ENCODE data around the gene TNFRSF1A. TPM values are rescaled to one million over a fixed set of nuclear protein-coding genes. Genes with fewer than 3 reads are reported as not detected.
"Not testable (repeated sequence)": the region's sequence is repeated elsewhere in the genome, so short reads cannot be mapped to it uniquely, and the experiment has no call there.

Gene TNFRSF1A
- total RNA-seq, 1 donor from 2014 or later: 155 TPM

- DNase-seq (ENCODE audit: low spot score): no peak
Observed at GRCh38 chr12:6358881-6359280, 17.0 kb upstream of the TNFRSF1A start.

- no peak for DNase-seq (ENCODE audit: low spot score)
Observed at GRCh38 chr12:6356374-6356820, 14.5 kb upstream of the TNFRSF1A start.

GRCh38 chr12:6355491-6356373 is 13.9 kb upstream of the TNFRSF1A start:
- DNase-seq (ENCODE audit: low spot score): no peak

GRCh38 chr12:6354495-6355393 is 12.9 kb upstream of the TNFRSF1A start:
- no peak for DNase-seq (ENCODE audit: low spot score)

- no peak for DNase-seq (ENCODE audit: low spot score)
Observed at GRCh38 chr12:6352193-6353173, 10.6 kb upstream of the TNFRSF1A start.

- no peak for DNase-seq (ENCODE audit: low spot score)
Observed at GRCh38 chr12:6351622-6352021, 9.7 kb upstream of the TNFRSF1A start.

GRCh38 chr12:6347367-6348338 is 5.8 kb upstream of the TNFRSF1A start:
- peak; percentile 78 for DNase-seq (ENCODE audit: low spot score)

GRCh38 chr12:6346942-6347341 is 5.1 kb upstream of the TNFRSF1A start:
- no peak for DNase-seq (ENCODE audit: low spot score)

GRCh38 chr12:6346235-6346832 is 4.5 kb upstream of the TNFRSF1A start:
- no peak for DNase-seq (ENCODE audit: low spot score)

GRCh38 chr12:6345319-6346091 is 3.6 kb upstream of the TNFRSF1A start:
- peak; percentile 65 for DNase-seq (ENCODE audit: low spot score)

GRCh38 chr12:6344101-6344660 is 2.3 kb upstream of the TNFRSF1A start:
- DNase-seq (ENCODE audit: low spot score): not testable (repeated sequence)

- DNase-seq (ENCODE audit: low spot score): no peak
Observed at GRCh38 chr12:6343518-6343917, 1.6 kb upstream of the TNFRSF1A start.

GRCh38 chr12:6342140-6342889 is 439 bp upstream of the TNFRSF1A start:
- DNase-seq (ENCODE audit: low spot score): no peak

- no peak for DNase-seq (ENCODE audit: low spot score)
Observed at GRCh38 chr12:6340745-6341416, 995 bp downstream of the TNFRSF1A start.

GRCh38 chr12:6340032-6340638 is 1.7 kb downstream of the TNFRSF1A start:
- peak; percentile 55 for DNase-seq (ENCODE audit: low spot score)

- DNase-seq (ENCODE audit: low spot score): no peak
Observed at GRCh38 chr12:6338955-6339354, 2.9 kb downstream of the TNFRSF1A start.

- DNase-seq (ENCODE audit: low spot score): not testable (repeated sequence)
Observed at GRCh38 chr12:6338536-6338935, 3.3 kb downstream of the TNFRSF1A start.
